ENCODE data around the gene RAD54L.
A peak's percentile ranks its signal among the peaks of the same experiment; 100 is the strongest.
"Not testable (repeated sequence)": the region's sequence is repeated elsewhere in the genome, so short reads cannot be mapped to it uniquely, and the experiment has no call there.

RAD54L gene

DNA sequence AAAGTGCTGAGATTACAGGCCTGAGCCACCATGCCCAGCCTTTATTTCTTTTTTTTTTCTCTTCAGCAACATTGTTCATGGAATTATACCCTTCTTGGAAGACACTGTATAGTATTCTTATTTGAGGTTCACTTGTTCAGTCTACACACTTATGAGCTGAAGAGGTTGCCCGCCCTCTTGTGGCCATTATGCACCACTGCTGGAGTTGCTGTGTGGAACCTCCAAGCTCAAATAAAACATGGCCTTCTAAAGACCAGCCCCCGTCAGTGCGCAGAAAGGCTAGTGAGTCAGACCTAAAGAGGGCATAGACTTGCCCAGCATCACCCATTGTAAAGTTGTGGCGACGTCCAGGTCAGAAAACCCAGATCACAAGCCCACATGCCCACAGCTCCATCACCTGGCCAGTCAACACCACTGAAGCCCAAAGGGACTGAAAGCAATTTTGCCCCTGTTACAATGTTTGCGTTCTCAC is 24.1 kb upstream of the RAD54L start:
- TF ChIP-seq Cebpa-rat (IDR thresholded peaks at IDR 0.05): no peak
- no peaks in the 10 kb centered on the region for H3K36me3 ChIP-seq
- H3K9me3 ChIP-seq (replicated peaks in 1 of 11): no peaks in the 10 kb centered on the region
- H4K20me1 ChIP-seq: no peaks in the 10 kb centered on the region
- no peaks in the 10 kb centered on the region for H3K27me3 ChIP-seq
- H3K4me3 ChIP-seq: no peak overlapping the region
- no peak overlapping the region for H3K27ac ChIP-seq
- H3K4me1 ChIP-seq: peaks cover 0 to 5% (median 0%) of the 10 kb centered on the region in 10 experiments; a peak in 2 of 20 replicates
- no peak overlapping the region for H3K4me2 ChIP-seq
- no peak overlapping the region for H3K9ac ChIP-seq

DNA sequence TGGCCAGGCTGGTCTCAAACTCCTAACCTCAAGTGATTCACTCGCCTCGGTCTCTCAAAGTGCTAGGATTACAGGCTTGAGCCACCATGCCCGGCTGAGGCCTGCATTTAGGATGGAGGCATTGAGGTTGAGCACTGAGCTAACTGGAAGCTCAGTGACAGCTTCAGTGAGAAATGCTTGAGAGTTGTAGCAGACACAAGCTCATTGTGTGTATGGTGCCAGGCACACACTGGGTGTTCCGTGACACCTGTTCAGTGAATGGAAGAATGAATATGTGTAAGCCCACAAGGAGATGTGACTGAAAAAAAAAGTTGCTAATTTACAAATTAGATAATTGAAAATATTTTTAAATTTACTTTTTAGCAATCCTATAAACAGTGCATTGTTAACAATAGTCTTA is 22.6 kb upstream of the RAD54L start:
- Histone ChIP-seq H3K27me3 (no peaks in the 10 kb centered on the region), H3K9me3 (replicated peaks in 1 of 11) (no peaks in the 10 kb centered on the region), H3K4me2 (no peak overlapping the region), H3K9ac (no peak overlapping the region), H3K36me3 (no peaks in the 10 kb centered on the region), H3K27ac (no peak overlapping the region), H3K4me1 (peaks cover 0 to 5% (median 0%) of the 10 kb centered on the region in 10 experiments; a peak in 2 of 20 replicates), H4K20me1 (no peaks in the 10 kb centered on the region), H3K4me3 (no peak overlapping the region)
- no peak for TF ChIP-seq Cebpa-rat (IDR thresholded peaks at IDR 0.05)

DNA sequence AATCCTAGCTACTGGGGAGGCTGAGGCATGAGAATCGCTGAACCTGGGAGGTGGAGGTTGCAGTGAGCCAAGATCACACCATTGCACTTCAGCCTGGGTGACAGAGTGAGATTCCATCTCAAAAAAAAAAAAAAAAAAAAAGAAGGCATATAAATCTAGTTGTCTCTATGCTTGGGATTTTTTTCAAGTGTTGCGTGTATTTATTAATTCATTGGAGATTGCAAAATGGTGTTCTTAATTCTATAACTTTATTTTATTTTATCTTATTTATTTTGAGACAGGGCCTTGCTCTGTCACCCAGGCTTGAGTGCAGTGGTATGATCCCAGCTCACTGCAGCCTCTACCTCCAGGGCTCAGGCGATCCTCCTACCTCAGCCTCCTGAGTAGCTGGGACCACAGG is 16.3 kb upstream of the RAD54L start:
- H3K27me3 ChIP-seq; H3K27ac ChIP-seq; H4K20me1 ChIP-seq; H3K9ac ChIP-seq; H3K4me2 ChIP-seq; H3K9me3 ChIP-seq (replicated peaks in 1 of 11); H3K4me3 ChIP-seq; H3K36me3 ChIP-seq: not testable (repeated sequence)
- H3K4me1 ChIP-seq: peaks cover 0 to 10% (median 0%) of the 10 kb centered on the region in 10 experiments; a peak in 5 of 20 replicates

DNA sequence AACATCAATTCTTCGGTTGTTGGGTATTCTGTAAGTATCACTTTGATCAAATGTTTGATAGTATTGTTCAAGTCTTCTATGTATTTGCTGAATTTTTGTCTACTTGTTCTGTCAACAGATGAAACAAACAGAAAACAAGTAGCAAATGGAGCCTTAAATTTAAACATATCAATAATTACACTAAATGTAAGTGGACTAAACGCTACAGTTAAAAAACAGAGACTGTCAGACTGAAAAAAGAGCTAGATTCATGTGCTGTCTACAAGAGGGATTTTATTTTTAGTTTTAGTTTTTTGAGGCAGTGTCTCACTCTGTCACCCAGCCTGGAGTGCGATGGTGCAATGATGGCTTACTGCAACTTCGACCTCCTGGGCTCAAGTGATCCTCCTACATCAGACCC is 10.7 kb upstream of the RAD54L start:
- no peak overlapping the region for H3K9ac ChIP-seq
- H3K9me3 ChIP-seq (replicated peaks in 1 of 11): peaks cover 41 to 45% (median 44%) of the 10 kb centered on the region in 11 experiments
- no peaks in the 10 kb centered on the region for H4K20me1 ChIP-seq
- H3K4me1 ChIP-seq: peaks cover 0 to 10% (median 0%) of the 10 kb centered on the region in 10 experiments; a peak in 5 of 20 replicates
- TF ChIP-seq Cebpa-rat (IDR thresholded peaks at IDR 0.05): no peak
- H3K4me2 ChIP-seq: no peak overlapping the region
- H3K27ac ChIP-seq: no peak overlapping the region
- H3K4me3 ChIP-seq: no peak overlapping the region
- H3K27me3 ChIP-seq: no peaks in the 10 kb centered on the region
- H3K36me3 ChIP-seq: no peaks in the 10 kb centered on the region

DNA sequence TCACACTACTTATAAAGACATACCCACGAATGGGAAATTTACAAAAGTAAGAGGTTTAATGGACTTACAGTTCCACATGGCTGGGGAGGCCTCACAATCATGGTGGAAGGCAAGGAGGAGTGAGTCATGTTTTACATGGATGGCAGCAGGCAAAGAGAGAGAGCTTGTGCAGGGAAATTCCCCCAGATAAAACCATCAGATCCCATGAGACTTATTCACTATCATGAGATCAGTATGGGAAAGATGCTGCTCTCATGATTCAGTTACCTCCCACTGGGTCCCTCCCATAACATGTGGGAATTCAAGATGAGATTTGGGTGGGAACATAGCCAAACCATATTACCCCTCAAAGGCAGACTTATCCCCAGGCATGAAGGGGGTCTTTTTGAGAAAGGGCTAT is 8.7 kb upstream of the RAD54L start:
- H3K36me3 ChIP-seq, H3K4me2 ChIP-seq, H3K27ac ChIP-seq, H3K4me1 ChIP-seq, H4K20me1 ChIP-seq, H3K9ac ChIP-seq, H3K27me3 ChIP-seq: not testable (repeated sequence)
- Histone ChIP-seq H3K4me3 (peak overlapping the region in 1 of 10 experiments; percentile 28; a peak in 1 of 20 replicates), H3K9me3 (replicated peaks in 1 of 11) (peaks cover 41 to 45% (median 44%) of the 10 kb centered on the region in 11 experiments)

DNA sequence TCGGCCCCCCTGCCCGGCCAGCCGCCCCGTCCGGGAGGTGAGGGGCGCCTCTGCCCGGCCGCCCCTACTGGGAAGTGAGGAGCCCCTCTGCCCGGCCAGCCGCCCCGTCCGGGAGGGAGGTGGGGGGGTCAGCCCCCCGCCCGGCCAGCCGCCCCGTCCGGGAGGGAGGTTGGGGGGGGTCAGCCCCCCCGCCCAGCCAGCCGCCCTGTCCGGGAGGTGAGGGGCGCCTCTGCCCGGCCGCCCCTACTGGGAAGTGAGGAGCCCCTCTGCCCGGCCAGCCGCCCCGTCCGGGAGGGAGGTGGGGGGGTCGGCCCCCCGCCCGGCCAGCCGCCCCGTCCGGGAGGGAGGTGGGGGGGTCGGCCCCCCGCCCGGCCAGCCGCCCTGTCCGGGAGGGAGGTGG is 5.8 kb upstream of the RAD54L start:
- H3K27me3 ChIP-seq, H3K4me3 ChIP-seq, H4K20me1 ChIP-seq, H3K4me1 ChIP-seq, H3K9ac ChIP-seq, H3K36me3 ChIP-seq, H3K27ac ChIP-seq, H3K4me2 ChIP-seq: not testable (repeated sequence)
- peaks cover 33 to 35% (median 35%) of the 10 kb centered on the region in 11 experiments for H3K9me3 ChIP-seq (replicated peaks in 1 of 11)

DNA sequence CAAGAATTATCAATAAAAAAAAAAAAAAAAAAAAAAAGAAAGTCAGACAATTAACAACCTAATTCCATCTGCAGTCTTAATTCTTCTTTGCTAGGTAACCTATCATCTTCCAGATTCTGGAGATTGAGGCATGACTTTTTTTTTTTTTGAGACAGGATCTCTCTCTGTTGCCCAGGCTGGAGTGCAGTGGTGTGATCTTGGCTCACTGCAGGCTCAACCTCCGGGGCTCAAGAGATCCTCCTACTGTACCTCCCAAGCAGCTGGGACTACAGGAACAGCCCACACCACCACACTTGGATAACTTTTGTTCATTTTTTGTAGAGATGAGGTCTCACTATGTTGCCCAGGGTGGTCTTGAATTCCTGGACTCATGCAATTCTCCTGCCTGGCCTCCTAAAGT is 4.6 kb upstream of the RAD54L start:
- H4K20me1 ChIP-seq: no peaks in the 10 kb centered on the region
- no peaks in the 10 kb centered on the region for H3K36me3 ChIP-seq
- no peak overlapping the region for H3K9ac ChIP-seq
- no peaks in the 10 kb centered on the region for H3K27me3 ChIP-seq
- H3K27ac ChIP-seq: no peak overlapping the region
- no peak for TF ChIP-seq Cebpa-rat (IDR thresholded peaks at IDR 0.05)
- H3K4me3 ChIP-seq: no peak overlapping the region
- peaks cover 21 to 23% (median 23%) of the 10 kb centered on the region in 11 experiments for H3K9me3 ChIP-seq (replicated peaks in 1 of 11)
- H3K4me2 ChIP-seq: no peak overlapping the region
- peaks cover 8 to 10% (median 9%) of the 10 kb centered on the region in 10 experiments; a peak in 18 of 20 replicates for H3K4me1 ChIP-seq

DNA sequence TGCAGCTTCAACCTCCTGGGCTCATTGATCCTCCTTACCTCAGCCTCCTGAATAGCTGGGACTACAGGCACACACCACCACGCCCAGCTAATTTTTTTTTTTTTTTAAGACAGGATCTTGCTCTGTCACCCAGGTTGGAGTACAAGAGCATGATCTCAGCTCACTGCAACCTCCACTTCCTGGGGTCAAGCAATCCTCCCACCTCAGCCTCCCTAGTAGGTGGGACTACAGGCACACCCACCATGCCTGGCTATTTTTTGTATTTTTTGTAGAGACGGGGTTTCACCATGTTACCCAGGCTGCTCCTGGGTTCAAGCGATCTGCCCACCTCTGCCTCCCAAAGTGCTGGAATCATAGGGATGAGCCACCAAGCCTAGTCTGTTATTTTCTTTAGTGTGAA is 3.7 kb upstream of the RAD54L start:
- not testable (repeated sequence) for H4K20me1 ChIP-seq, H3K9ac ChIP-seq, H3K27ac ChIP-seq, H3K4me2 ChIP-seq, H3K36me3 ChIP-seq, H3K27me3 ChIP-seq, H3K4me3 ChIP-seq
- Histone ChIP-seq H3K4me1 (peaks cover 17 to 20% (median 18%) of the 10 kb centered on the region in 10 experiments), H3K9me3 (replicated peaks in 1 of 11) (peaks cover 12 to 14% (median 14%) of the 10 kb centered on the region in 11 experiments)

DNA sequence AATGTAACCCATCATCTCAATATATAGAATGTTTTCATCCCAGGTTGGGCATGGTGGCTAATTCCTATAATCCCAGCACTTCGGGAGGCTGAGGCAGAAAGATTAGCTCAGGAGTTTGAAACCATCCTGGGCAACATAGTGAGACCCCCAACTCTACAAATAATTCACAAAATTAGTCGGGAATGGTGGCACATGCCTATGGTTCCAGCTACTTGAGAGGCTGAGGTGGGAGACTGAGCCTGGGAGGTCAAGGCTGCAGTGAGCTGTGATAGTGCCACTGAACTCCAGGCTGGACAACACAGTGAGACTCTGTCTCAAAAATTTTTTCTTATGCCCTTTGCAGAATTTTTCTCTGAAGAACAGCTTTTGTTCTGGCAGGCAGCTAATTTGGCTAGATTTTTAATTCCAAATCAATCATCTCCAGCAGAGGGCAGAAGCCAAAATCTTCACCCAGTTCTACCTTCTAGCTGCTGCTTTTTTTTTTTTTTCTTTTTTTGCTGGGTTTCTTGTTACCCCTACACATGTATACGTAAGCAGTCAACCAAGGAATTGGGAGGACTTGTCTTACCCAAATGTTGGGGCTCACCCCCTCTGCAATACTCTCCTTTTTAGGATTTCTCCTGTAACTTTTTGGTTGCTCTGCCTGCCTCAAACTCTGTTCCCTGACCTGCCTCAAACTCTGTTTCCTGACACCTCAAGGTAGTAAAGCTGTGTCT is 2.7 kb upstream of the RAD54L start:
- Histone ChIP-seq H3K4me3 (no peak overlapping the region), H3K4me2 (no peak overlapping the region), H3K9ac (no peak overlapping the region), H3K27ac (no peak overlapping the region), H3K36me3 (peaks cover 0 to 12% (median 10%) of the 10 kb centered on the region in 11 experiments; a peak in 16 of 22 replicates), H3K27me3 (no peaks in the 10 kb centered on the region), H3K9me3 (replicated peaks in 1 of 11) (peaks cover 2 to 4% (median 4%) of the 10 kb centered on the region in 11 experiments; a peak in 20 of 22 replicates), H3K4me1 (peaks cover 22 to 29% (median 25%) of the 10 kb centered on the region in 10 experiments), H4K20me1 (peaks cover 0 to 14% (median 0%) of the 10 kb centered on the region in 11 experiments; a peak in 2 of 22 replicates)
- no peak for TF ChIP-seq Cebpa-rat (IDR thresholded peaks at IDR 0.05)

DNA sequence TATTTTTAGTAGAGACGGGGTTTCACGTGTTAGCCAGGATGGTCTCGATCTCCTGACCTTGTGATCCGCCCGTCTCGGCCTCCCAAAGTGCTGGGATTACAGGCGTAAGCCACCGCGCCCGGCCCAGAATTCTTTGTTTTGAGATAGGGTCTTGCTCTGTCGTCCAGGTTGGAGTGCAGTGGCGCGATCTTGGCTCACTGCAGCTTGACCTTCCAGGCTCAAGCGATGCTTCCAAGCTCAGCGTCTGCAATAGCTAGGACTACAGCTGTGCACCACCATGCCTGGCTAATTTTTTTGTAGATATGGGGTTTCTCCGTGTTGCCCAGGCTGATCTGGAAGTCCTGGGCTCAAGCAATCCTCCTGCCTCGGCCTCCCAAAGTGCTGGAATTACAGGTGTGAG is 1.4 kb upstream of the RAD54L start:
- peak overlapping the region in 2 of 11 experiments; percentile 61 to 78; a peak in 2 of 22 replicates for H3K27ac ChIP-seq
- H3K27me3 ChIP-seq; H3K9me3 ChIP-seq (replicated peaks in 1 of 11): not testable (repeated sequence)
- peak overlapping the region in 5 of 11 experiments; percentile 78 to 82 (median 81); a peak in 4 of 22 replicates for H3K9ac ChIP-seq
- peaks cover 0 to 25% (median 23%) of the 10 kb centered on the region in 11 experiments; a peak in 19 of 22 replicates for H3K36me3 ChIP-seq
- peaks cover 22 to 33% (median 25%) of the 10 kb centered on the region in 10 experiments for H3K4me1 ChIP-seq
- peak overlapping the region in 2 of 10 experiments; percentile 67 to 79; a peak in 1 of 20 replicates for H3K4me3 ChIP-seq
- peaks cover 0 to 14% (median 0%) of the 10 kb centered on the region in 11 experiments; a peak in 2 of 22 replicates for H4K20me1 ChIP-seq
- H3K4me2 ChIP-seq: peak overlapping the region; percentile 77 to 97 (median 88); a peak in 20 of 22 replicates
